ENCODE data around the gene MSH2.
"Not testable (repeated sequence)": the region's sequence is repeated elsewhere in the genome, so short reads cannot be mapped to it uniquely, and the experiment has no call there.

Gene MSH2

GRCh38 chr2:47405757-47406156 lies 2.8 kb downstream of the MSH2 start:
- DNase-seq, result no peak
- Histone ChIP-seq H3K9me3 (ENCODE audit: control insufficient read depth, low read length) (no peaks in the 10 kb centered on the region), H3K36me3 (ENCODE audit: control insufficient read depth, insufficient read depth, low read length) (peaks cover 3% of the 10 kb centered on the region), H3K27me3 (replicated peaks; ENCODE audit: control insufficient read depth, insufficient read depth, low read length, poor library complexity, severe bottlenecking) (no peaks in the 10 kb centered on the region), H3K27ac (ENCODE audit: insufficient read depth, low read length, poor library complexity, severe bottlenecking) (no peak overlapping the region), H3K4me3 (ENCODE audit: insufficient read depth, low read depth, low read length, poor library complexity, severe bottlenecking) (no peak overlapping the region), H3K4me1 (ENCODE audit: control insufficient read depth, insufficient read depth, low read length, poor library complexity, severe bottlenecking) (peaks cover 13% of the 10 kb centered on the region)

GRCh38 chr2:47406649-47407330 lies 3.8 kb downstream of the MSH2 start:
- not testable (repeated sequence) for DNase-seq; H3K27me3 ChIP-seq (replicated peaks; ENCODE audit: control insufficient read depth, insufficient read depth, low read length, poor library complexity, severe bottlenecking); H3K36me3 ChIP-seq (ENCODE audit: control insufficient read depth, insufficient read depth, low read length); H3K4me3 ChIP-seq (ENCODE audit: insufficient read depth, low read depth, low read length, poor library complexity, severe bottlenecking); H3K27ac ChIP-seq (ENCODE audit: insufficient read depth, low read length, poor library complexity, severe bottlenecking); H3K9me3 ChIP-seq (ENCODE audit: control insufficient read depth, low read length)
- H3K4me1 ChIP-seq (ENCODE audit: control insufficient read depth, insufficient read depth, low read length, poor library complexity, severe bottlenecking), result peaks cover 13% of the 10 kb centered on the region

GRCh38 chr2:47407976-47408375 lies 5.0 kb downstream of the MSH2 start:
- not testable (repeated sequence) for H3K36me3 ChIP-seq (ENCODE audit: control insufficient read depth, insufficient read depth, low read length); H3K4me1 ChIP-seq (ENCODE audit: control insufficient read depth, insufficient read depth, low read length, poor library complexity, severe bottlenecking); DNase-seq; H3K4me3 ChIP-seq (ENCODE audit: insufficient read depth, low read depth, low read length, poor library complexity, severe bottlenecking); H3K27me3 ChIP-seq (replicated peaks; ENCODE audit: control insufficient read depth, insufficient read depth, low read length, poor library complexity, severe bottlenecking); H3K27ac ChIP-seq (ENCODE audit: insufficient read depth, low read length, poor library complexity, severe bottlenecking); H3K9me3 ChIP-seq (ENCODE audit: control insufficient read depth, low read length)

GRCh38 chr2:47414682-47415458 lies 11.9 kb downstream of the MSH2 start:
- no peak overlapping the region for H3K4me3 ChIP-seq (ENCODE audit: insufficient read depth, low read depth, low read length, poor library complexity, severe bottlenecking)
- no peaks in the 10 kb centered on the region for H3K27me3 ChIP-seq (replicated peaks; ENCODE audit: control insufficient read depth, insufficient read depth, low read length, poor library complexity, severe bottlenecking)
- peaks cover 9% of the 10 kb centered on the region for H3K36me3 ChIP-seq (ENCODE audit: control insufficient read depth, insufficient read depth, low read length)
- H3K27ac ChIP-seq (ENCODE audit: insufficient read depth, low read length, poor library complexity, severe bottlenecking), result no peak overlapping the region
- no peaks in the 10 kb centered on the region for H3K4me1 ChIP-seq (ENCODE audit: control insufficient read depth, insufficient read depth, low read length, poor library complexity, severe bottlenecking)
- DNase-seq, result no peak
- no peaks in the 10 kb centered on the region for H3K9me3 ChIP-seq (ENCODE audit: control insufficient read depth, low read length)

GRCh38 chr2:47420214-47420613 lies 17.3 kb downstream of the MSH2 start:
- Histone ChIP-seq H3K4me1 (ENCODE audit: control insufficient read depth, insufficient read depth, low read length, poor library complexity, severe bottlenecking) (no peaks in the 10 kb centered on the region), H3K4me3 (ENCODE audit: insufficient read depth, low read depth, low read length, poor library complexity, severe bottlenecking) (no peak overlapping the region), H3K27me3 (replicated peaks; ENCODE audit: control insufficient read depth, insufficient read depth, low read length, poor library complexity, severe bottlenecking) (no peaks in the 10 kb centered on the region), H3K9me3 (ENCODE audit: control insufficient read depth, low read length) (no peaks in the 10 kb centered on the region), H3K27ac (ENCODE audit: insufficient read depth, low read length, poor library complexity, severe bottlenecking) (no peak overlapping the region), H3K36me3 (ENCODE audit: control insufficient read depth, insufficient read depth, low read length) (peaks cover 6% of the 10 kb centered on the region)
- no peak for DNase-seq

GRCh38 chr2:47420683-47421082 lies 17.7 kb downstream of the MSH2 start:
- H3K27me3 ChIP-seq (replicated peaks; ENCODE audit: control insufficient read depth, insufficient read depth, low read length, poor library complexity, severe bottlenecking); H3K4me1 ChIP-seq (ENCODE audit: control insufficient read depth, insufficient read depth, low read length, poor library complexity, severe bottlenecking); H3K4me3 ChIP-seq (ENCODE audit: insufficient read depth, low read depth, low read length, poor library complexity, severe bottlenecking); H3K9me3 ChIP-seq (ENCODE audit: control insufficient read depth, low read length); H3K27ac ChIP-seq (ENCODE audit: insufficient read depth, low read length, poor library complexity, severe bottlenecking); DNase-seq; H3K36me3 ChIP-seq (ENCODE audit: control insufficient read depth, insufficient read depth, low read length): not testable (repeated sequence)

GRCh38 chr2:47422016-47422415 lies 19.1 kb downstream of the MSH2 start:
- no peak for DNase-seq
- H3K36me3 ChIP-seq (ENCODE audit: control insufficient read depth, insufficient read depth, low read length), result no peaks in the 10 kb centered on the region
- H3K4me1 ChIP-seq (ENCODE audit: control insufficient read depth, insufficient read depth, low read length, poor library complexity, severe bottlenecking), result no peaks in the 10 kb centered on the region
- no peak overlapping the region for H3K4me3 ChIP-seq (ENCODE audit: insufficient read depth, low read depth, low read length, poor library complexity, severe bottlenecking)
- no peaks in the 10 kb centered on the region for H3K9me3 ChIP-seq (ENCODE audit: control insufficient read depth, low read length)
- H3K27ac ChIP-seq (ENCODE audit: insufficient read depth, low read length, poor library complexity, severe bottlenecking), result no peak overlapping the region
- no peaks in the 10 kb centered on the region for H3K27me3 ChIP-seq (replicated peaks; ENCODE audit: control insufficient read depth, insufficient read depth, low read length, poor library complexity, severe bottlenecking)

- Histone ChIP-seq H3K27ac (ENCODE audit: insufficient read depth, low read length, poor library complexity, severe bottlenecking) (no peak overlapping the region), H3K4me3 (ENCODE audit: insufficient read depth, low read depth, low read length, poor library complexity, severe bottlenecking) (no peak overlapping the region)
Observed at GRCh38 chr2:47422560-47422959, 19.6 kb downstream of the MSH2 start.

GRCh38 chr2:47426786-47427185 lies 23.8 kb downstream of the MSH2 start:
- no peak for DNase-seq
- Histone ChIP-seq H3K27me3 (replicated peaks; ENCODE audit: control insufficient read depth, insufficient read depth, low read length, poor library complexity, severe bottlenecking) (no peaks in the 10 kb centered on the region), H3K9me3 (ENCODE audit: control insufficient read depth, low read length) (no peaks in the 10 kb centered on the region), H3K27ac (ENCODE audit: insufficient read depth, low read length, poor library complexity, severe bottlenecking) (no peak overlapping the region), H3K4me1 (ENCODE audit: control insufficient read depth, insufficient read depth, low read length, poor library complexity, severe bottlenecking) (no peaks in the 10 kb centered on the region), H3K4me3 (ENCODE audit: insufficient read depth, low read depth, low read length, poor library complexity, severe bottlenecking) (no peak overlapping the region), H3K36me3 (ENCODE audit: control insufficient read depth, insufficient read depth, low read length) (peaks cover 13% of the 10 kb centered on the region)

More at GRCh38 chr2:47422560-47422959, 19.6 kb downstream of the MSH2 start:
- Histone ChIP-seq H3K27me3 (replicated peaks; ENCODE audit: control insufficient read depth, insufficient read depth, low read length, poor library complexity, severe bottlenecking) (no peaks in the 10 kb centered on the region), H3K4me1 (ENCODE audit: control insufficient read depth, insufficient read depth, low read length, poor library complexity, severe bottlenecking) (no peaks in the 10 kb centered on the region), H3K9me3 (ENCODE audit: control insufficient read depth, low read length) (no peaks in the 10 kb centered on the region), H3K36me3 (ENCODE audit: control insufficient read depth, insufficient read depth, low read length) (no peaks in the 10 kb centered on the region)
- DNase-seq, result no peak

GRCh38 chr2:47429795-47430194 lies 26.8 kb downstream of the MSH2 start:
- Histone ChIP-seq H3K4me1 (ENCODE audit: control insufficient read depth, insufficient read depth, low read length, poor library complexity, severe bottlenecking) (no peaks in the 10 kb centered on the region), H3K27me3 (replicated peaks; ENCODE audit: control insufficient read depth, insufficient read depth, low read length, poor library complexity, severe bottlenecking) (no peaks in the 10 kb centered on the region), H3K4me3 (ENCODE audit: insufficient read depth, low read depth, low read length, poor library complexity, severe bottlenecking) (no peak overlapping the region), H3K36me3 (ENCODE audit: control insufficient read depth, insufficient read depth, low read length) (peaks cover 13% of the 10 kb centered on the region), H3K9me3 (ENCODE audit: control insufficient read depth, low read length) (no peaks in the 10 kb centered on the region), H3K27ac (ENCODE audit: insufficient read depth, low read length, poor library complexity, severe bottlenecking) (no peak overlapping the region)
- DNase-seq, result no peak
